Prostate gland (tissue), 2 donors: ENCODE measurements around the gene ROBO2.

Source experiments
- CTCF ChIP-seq, 4 experiments: fragments of 200-600 bp in 2 of 4; fragments of 450-650 bp in 2 of 4; sonication (generic) in 2 of 4; IDR thresholded peaks; 1 replicate in 3 of 4; 2 replicates in 1 of 4; pipeline ENCODE4 v1.5.1; 2016 to 2019; ENCODE audit warnings: antibody characterized with exemption in 4 of 4, mild to moderate bottlenecking in 2 of 4, moderate library complexity in 2 of 4
- POLR2AphosphoS5 ChIP-seq: sonication (generic); formaldehyde crosslinking; IDR thresholded peaks from one replicate; pipeline ENCODE4 v1.6.1; 2017; ENCODE audit warnings: antibody characterized with exemption

GRCh38 chr3:76997733-76998132, 42.2 kb upstream of the ROBO2 start:
- TF ChIP-seq POLR2AphosphoS5 (no peak), CTCF (IDR thresholded peaks at IDR 0.05) (no peak)
